ENCODE measurements around the gene C2orf66. TPM values are rescaled to one million over a fixed set of nuclear protein-coding genes. Genes with fewer than 3 reads are reported as not detected.

Gene C2orf66
- total and polyA plus RNA-seq, 2 of the 13 experiments (the other 11 are each of a cell fraction or from before 2014, with no cell fraction given), result 0.05 TPM; not detected in 1

DNA sequence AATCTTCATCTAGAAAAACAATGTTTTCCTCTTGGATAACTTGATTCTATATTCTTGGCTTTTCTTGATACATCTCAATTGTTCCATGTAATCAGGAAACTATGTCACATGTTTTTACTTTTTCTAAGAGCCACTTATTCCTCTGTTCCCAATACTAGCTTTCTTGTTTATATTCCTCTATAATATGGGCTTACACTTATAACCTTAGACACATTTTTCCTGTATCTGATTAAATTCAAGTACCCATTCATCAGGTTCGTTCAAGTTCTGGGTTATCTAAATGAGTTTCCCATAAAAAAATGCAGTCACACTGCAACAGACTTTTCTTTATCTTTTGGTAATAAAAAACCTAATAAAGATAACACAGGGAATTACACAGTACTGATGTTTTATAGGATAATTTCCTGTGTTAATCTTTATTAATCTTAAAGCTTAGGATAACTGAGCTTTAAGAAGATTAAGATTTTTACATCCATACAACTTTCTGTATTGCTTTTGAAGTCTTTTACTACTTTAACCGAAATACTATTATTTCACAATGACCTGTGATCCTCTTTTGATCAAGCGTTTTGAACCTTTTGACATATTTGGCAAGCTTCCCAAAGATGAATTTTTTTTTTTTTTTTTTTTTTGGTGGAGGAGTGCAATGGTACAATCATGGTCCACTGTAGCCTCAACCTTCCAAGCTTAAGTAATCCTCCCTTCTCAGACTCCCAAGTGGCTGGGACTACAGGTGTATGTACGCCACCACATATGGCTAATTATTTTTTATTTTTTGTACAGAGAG lies 44.3 kb upstream of the C2orf66 start:
- H3K79me2 ChIP-seq (ENCODE audit: insufficient read depth, low read length), result no peaks in the 10 kb centered on the region
- H3K36me3 ChIP-seq (replicated peaks in 1 of 2; ENCODE audit: control insufficient read depth in 1 of 2, insufficient read depth in 2 of 2, low read length in 2 of 2), result peaks cover 0 to 3% of the 10 kb centered on the region in 2 experiments; a peak in 2 of 5 replicates
- FAIRE-seq, result no peak
- H3K9ac ChIP-seq (ENCODE audit: insufficient read depth, low read depth, low read length), result no peak overlapping the region
- H3K4me2 ChIP-seq (ENCODE audit: low read depth, low read length), result no peak overlapping the region
- H3K9me3 ChIP-seq (ENCODE audit: low read length), result no peaks in the 10 kb centered on the region
- no peaks in the 10 kb centered on the region for H3K27me3 ChIP-seq (ENCODE audit: control insufficient read depth in 1 of 2, insufficient read depth in 2 of 2, low read length in 2 of 2)
- H2AFZ ChIP-seq (ENCODE audit: low read length), result no peak overlapping the region
- H3K27ac ChIP-seq (ENCODE audit: extremely low read length, insufficient read depth, low read length), result no peak overlapping the region
- 97% methylated on average over 4 of the region's 4 CpGs for WGBS (ENCODE audit: low lambda C conversion rate)
- TF ChIP-seq ZNF644 (CRISPR knock-in tag; IDR thresholded peaks at IDR 0.05; ENCODE audit: low read depth) (no peak), NBN (conservative IDR thresholded peaks at IDR 0.05) (no peak), ARNT2 (CRISPR knock-in tag; IDR thresholded peaks at IDR 0.05; ENCODE audit: low read depth) (no peak), RBAK (CRISPR knock-in tag; IDR thresholded peaks at IDR 0.05) (no peak), ZNF354B (CRISPR knock-in tag; IDR thresholded peaks at IDR 0.05) (no peak), TEAD3 (CRISPR knock-in tag; optimal IDR thresholded peaks at IDR 0.05; ENCODE audit: borderline replicate concordance) (no peak), ADNP (CRISPR knock-in tag; IDR thresholded peaks at IDR 0.05) (no peak), SNAPC2 (CRISPR knock-in tag; IDR thresholded peaks at IDR 0.05) (no peak)
- TF ChIP-seq, protein P1, sequence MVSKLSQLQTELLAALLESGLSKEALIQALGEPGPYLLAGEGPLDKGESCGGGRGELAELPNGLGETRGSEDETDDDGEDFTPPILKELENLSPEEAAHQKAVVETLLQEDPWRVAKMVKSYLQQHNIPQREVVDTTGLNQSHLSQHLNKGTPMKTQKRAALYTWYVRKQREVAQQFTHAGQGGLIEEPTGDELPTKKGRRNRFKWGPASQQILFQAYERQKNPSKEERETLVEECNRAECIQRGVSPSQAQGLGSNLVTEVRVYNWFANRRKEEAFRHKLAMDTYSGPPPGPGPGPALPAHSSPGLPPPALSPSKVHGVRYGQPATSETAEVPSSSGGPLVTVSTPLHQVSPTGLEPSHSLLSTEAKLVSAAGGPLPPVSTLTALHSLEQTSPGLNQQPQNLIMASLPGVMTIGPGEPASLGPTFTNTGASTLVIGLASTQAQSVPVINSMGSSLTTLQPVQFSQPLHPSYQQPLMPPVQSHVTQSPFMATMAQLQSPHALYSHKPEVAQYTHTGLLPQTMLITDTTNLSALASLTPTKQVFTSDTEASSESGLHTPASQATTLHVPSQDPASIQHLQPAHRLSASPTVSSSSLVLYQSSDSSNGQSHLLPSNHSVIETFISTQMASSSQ (IDR thresholded peaks at IDR 0.05; ENCODE audit: low read depth), result no peak
- TF ChIP-seq, protein P1 (CRISPR knock-in tag; IDR thresholded peaks at IDR 0.05; ENCODE audit: borderline replicate concordance), result no peak
- TF ChIP-seq, protein P2, sequence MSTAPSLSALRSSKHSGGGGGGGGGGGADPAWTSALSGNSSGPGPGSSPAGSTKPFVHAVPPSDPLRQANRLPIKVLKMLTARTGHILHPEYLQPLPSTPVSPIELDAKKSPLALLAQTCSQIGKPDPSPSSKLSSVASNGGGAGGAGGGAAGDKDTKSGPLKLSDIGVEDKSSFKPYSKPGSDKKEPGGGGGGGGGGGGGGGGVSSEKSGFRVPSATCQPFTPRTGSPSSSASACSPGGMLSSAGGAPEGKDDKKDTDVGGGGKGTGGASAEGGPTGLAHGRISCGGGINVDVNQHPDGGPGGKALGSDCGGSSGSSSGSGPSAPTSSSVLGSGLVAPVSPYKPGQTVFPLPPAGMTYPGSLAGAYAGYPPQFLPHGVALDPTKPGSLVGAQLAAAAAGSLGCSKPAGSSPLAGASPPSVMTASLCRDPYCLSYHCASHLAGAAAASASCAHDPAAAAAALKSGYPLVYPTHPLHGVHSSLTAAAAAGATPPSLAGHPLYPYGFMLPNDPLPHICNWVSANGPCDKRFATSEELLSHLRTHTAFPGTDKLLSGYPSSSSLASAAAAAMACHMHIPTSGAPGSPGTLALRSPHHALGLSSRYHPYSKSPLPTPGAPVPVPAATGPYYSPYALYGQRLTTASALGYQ (CRISPR knock-in tag; IDR thresholded peaks at IDR 0.05), result no peak
- TF ChIP-seq, protein P3, sequence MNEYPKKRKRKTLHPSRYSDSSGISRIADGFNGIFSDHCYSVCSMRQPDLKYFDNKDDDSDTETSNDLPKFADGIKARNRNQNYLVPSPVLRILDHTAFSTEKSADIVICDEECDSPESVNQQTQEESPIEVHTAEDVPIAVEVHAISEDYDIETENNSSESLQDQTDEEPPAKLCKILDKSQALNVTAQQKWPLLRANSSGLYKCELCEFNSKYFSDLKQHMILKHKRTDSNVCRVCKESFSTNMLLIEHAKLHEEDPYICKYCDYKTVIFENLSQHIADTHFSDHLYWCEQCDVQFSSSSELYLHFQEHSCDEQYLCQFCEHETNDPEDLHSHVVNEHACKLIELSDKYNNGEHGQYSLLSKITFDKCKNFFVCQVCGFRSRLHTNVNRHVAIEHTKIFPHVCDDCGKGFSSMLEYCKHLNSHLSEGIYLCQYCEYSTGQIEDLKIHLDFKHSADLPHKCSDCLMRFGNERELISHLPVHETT (CRISPR knock-in tag; conservative IDR thresholded peaks at IDR 0.05), result no peak
- CTCF ChIA-PET (ENCODE audit: low intra/inter-chr PET ratio, low total read pairs), result no interaction called here
- POLR2A ChIA-PET, result no interaction called here
- H4K20me1 ChIP-seq (ENCODE audit: insufficient read depth, low read length), result no peaks in the 10 kb centered on the region
- BruUV-seq (replicated peaks), result no TSS peak
- peaks cover 6% of the 10 kb centered on the region; the same call in 1 of the 2 replicates for H3K4me1 ChIP-seq (ENCODE audit: insufficient read depth, low read length)
- in situ Hi-C loops (cut with HindIII; ENCODE audit: extremely low pct_ligation_motif_present, low pct_unique_long_range_greater_than_20kb) (no loop called here), intact Hi-C loops (cut with micrococcal nuclease; ENCODE audit: unreplicated experiment) (loop anchor here (5.0 to 10.0 kb wide), 2 partner anchors 74 to 161 kb away; partner anchors contain the start of gene PGAP1)
- H3K4me3 ChIP-seq (replicated peaks in 1 of 3; ENCODE audit: insufficient read depth in 1 of 3, low read depth in 2 of 3, low read length in 3 of 3), result no peak overlapping the region
- ATAC-seq, result no peak
- DNase-seq (ENCODE audit: low spot score), result no peak

Data from HepG2 (cell line).